ENCODE results near the gene SDK1.

Gene SDK1

DNA sequence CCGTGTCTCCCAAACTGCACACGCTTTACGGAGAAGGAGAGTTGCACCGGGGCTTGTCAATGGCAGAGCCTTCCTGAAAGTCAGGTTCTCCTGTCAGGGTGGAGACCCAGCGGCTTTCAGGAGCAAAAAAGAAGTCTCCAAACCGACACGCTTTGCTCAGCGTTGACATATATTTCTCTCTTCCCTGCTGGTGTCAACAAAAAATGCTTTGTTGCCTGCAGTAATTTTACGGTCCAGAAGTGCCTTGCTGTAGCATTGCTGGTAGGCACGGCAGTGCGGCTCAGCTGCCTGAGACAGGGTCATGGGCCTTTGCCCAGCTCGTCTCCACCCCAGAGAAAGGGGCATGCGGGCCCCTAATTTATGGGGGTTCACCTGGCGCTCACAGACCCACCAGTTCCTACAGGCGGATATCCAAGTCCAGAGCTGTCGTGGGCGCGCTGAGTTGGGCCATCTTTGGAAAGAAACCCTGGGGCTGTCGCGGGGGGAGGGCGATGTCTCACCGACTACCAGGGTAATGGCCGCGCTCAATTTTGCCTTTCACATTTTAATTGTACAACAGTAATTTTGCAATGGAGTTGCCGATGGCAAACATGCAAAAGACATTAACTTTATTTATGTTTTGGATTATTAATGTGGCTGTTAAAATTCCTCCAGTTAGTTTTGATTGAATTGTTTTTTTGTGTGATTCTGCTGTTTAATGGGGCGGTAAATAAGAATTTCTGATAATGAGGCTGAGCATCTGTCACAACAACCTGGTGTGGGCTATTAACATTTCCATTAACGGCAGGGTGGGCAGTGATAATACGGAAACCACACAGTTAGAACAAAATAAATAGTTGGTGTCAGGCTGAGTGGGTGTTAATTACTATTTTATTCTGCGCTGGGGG, 902.8 kb downstream of the SDK1 start:
- Histone ChIP-seq H3K9me3 (ENCODE audit: control insufficient read depth, low read length) (no peaks in the 10 kb centered on the region), H3K27me3 (ENCODE audit: control insufficient read depth, insufficient read depth, low read length) (no peaks in the 10 kb centered on the region), H3K9ac (ENCODE audit: low read length) (no peak overlapping the region), H3K4me1 (ENCODE audit: control insufficient read depth, insufficient read depth, low read length) (no peaks in the 10 kb centered on the region), H3K36me3 (ENCODE audit: control insufficient read depth, insufficient read depth, low read length) (no peaks in the 10 kb centered on the region), H3K4me3 (ENCODE audit: low read length) (no peak overlapping the region)

DNA sequence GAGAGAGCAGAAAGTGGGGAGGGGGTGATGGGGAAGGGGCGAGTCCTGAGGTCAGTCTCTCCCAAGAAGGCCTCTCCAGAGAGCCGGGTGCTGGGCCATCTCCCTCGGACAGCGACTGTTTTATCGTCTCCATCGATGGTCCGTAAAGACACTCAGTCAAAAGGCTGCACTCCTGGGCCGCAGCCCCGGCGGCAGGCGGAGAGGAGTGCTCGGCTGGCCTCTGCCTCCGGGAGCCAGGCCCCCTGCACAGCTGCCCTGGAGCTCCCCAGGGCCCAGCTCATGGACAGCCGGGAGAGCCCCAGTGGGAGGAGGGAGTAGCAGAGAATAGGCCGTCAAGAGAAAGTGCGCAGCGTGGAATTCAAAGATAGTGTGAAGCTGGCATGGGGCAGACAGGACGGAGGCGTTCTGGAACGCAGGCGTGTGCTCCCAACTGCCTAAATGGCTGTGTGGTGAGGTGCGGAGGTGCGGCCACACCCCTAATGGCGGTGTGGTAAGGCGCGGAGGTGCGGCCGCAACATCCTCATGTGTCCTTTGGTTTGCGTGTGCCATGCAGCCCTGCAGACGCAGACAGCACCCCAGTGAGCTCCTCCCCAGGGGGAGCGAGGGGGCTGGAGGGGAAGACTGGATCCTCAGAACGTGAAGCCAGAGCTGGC, 903.6 kb downstream of the SDK1 start:
- Histone ChIP-seq H3K4me3 (ENCODE audit: low read length) (no peak overlapping the region), H3K9ac (ENCODE audit: low read length) (no peak overlapping the region), H3K4me1 (ENCODE audit: control insufficient read depth, insufficient read depth, low read length) (no peaks in the 10 kb centered on the region), H3K36me3 (ENCODE audit: control insufficient read depth, insufficient read depth, low read length) (no peaks in the 10 kb centered on the region), H3K9me3 (ENCODE audit: control insufficient read depth, low read length) (no peaks in the 10 kb centered on the region), H3K27me3 (ENCODE audit: control insufficient read depth, insufficient read depth, low read length) (no peaks in the 10 kb centered on the region)

DNA sequence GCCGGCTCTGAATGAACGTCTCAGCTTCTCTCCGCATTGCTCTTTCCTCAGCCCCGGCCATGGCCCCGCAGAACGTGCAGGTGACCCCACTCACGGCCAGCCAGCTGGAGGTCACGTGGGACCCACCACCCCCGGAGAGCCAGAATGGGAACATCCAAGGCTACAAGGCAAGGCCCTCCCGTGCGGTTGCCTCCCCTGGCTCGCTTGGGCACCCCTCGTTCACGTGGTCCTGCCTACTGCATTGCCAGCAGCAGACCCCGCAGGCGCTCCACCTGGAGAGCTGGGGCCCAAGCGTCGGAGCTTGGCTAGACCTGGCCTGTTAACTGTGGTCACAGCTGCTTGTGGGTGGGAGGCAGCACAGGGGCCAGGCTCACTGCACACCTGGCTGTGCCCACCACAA, 904.8 kb downstream of the SDK1 start:
- Histone ChIP-seq H3K4me3 (ENCODE audit: low read length) (no peak overlapping the region), H3K27me3 (ENCODE audit: control insufficient read depth, insufficient read depth, low read length) (no peaks in the 10 kb centered on the region), H3K36me3 (ENCODE audit: control insufficient read depth, insufficient read depth, low read length) (no peaks in the 10 kb centered on the region), H3K9me3 (ENCODE audit: control insufficient read depth, low read length) (no peaks in the 10 kb centered on the region), H3K4me1 (ENCODE audit: control insufficient read depth, insufficient read depth, low read length) (no peaks in the 10 kb centered on the region), H3K9ac (ENCODE audit: low read length) (no peak overlapping the region)

DNA sequence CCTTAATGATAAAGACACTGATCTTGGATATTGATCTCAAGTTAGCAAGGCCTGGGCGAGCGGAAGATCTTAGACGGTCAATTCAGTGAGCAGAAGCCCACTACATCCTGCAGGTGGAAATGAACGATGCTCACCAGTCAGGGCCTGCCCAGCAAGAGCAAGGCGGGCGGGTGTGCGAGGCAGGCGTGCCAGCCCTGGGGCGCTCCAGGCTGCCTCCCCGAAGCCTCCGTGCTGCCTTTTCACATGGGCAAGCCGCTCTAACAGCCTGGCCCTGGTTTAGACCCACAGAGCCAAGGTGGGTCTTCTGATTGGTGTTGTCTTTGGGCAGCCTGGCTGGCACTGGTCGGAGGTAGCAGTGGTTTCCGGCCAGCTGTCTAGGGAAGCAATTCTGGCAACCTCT, 906.0 kb downstream of the SDK1 start:
- Histone ChIP-seq H3K4me1 (ENCODE audit: control insufficient read depth, insufficient read depth, low read length) (no peaks in the 10 kb centered on the region), H3K4me3 (ENCODE audit: low read length) (no peak overlapping the region), H3K9me3 (ENCODE audit: control insufficient read depth, low read length) (no peaks in the 10 kb centered on the region), H3K9ac (ENCODE audit: low read length) (no peak overlapping the region), H3K36me3 (ENCODE audit: control insufficient read depth, insufficient read depth, low read length) (no peaks in the 10 kb centered on the region), H3K27me3 (ENCODE audit: control insufficient read depth, insufficient read depth, low read length) (no peaks in the 10 kb centered on the region)

DNA sequence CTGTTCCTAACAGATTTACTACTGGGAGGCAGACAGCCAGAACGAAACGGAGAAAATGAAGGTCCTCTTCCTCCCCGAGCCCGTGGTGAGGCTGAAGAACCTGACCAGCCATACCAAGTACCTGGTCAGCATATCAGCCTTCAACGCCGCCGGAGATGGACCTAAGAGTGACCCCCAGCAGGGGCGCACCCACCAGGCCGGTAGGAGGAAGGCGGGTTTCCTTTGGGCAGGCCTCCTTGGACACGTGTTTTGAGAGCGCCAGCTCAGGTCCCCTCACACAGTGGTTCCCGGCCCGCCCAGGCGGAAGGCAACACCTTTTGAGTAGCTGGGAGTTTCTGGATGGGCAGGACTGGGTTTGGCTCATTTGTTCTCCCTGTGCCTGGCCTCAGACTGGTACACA, 907.0 kb downstream of the SDK1 start:
- Histone ChIP-seq H3K9me3 (ENCODE audit: control insufficient read depth, low read length) (no peaks in the 10 kb centered on the region), H3K4me3 (ENCODE audit: low read length) (no peak overlapping the region), H3K27me3 (ENCODE audit: control insufficient read depth, insufficient read depth, low read length) (no peaks in the 10 kb centered on the region), H3K36me3 (ENCODE audit: control insufficient read depth, insufficient read depth, low read length) (no peaks in the 10 kb centered on the region), H3K9ac (ENCODE audit: low read length) (no peak overlapping the region), H3K4me1 (ENCODE audit: control insufficient read depth, insufficient read depth, low read length) (no peaks in the 10 kb centered on the region)

DNA sequence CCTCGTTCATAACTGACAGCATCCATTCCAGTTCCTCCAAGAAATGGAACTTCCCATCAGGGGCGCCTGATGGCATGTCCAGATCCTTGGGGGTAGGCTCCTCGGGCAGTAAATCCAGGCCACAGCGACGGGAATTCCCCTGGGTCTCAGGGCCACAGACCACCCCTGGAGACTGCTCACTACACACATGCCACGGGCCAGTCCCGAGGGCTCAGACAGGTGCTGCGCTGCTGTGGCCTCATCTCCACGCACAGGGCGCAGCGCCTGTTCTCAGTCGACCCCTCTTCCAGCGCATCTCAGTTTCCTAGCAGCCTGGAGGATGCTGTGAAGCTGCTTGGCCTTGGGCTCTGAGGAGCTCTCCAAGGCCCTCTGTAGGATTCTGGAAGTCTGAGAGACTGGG, 907.5 kb downstream of the SDK1 start:
- no peaks in the 10 kb centered on the region for H3K27me3 ChIP-seq (ENCODE audit: control insufficient read depth, insufficient read depth, low read length)
- no peaks in the 10 kb centered on the region for H3K36me3 ChIP-seq (ENCODE audit: control insufficient read depth, insufficient read depth, low read length)
- no peak overlapping the region for H3K4me3 ChIP-seq (ENCODE audit: low read length)
- H3K4me1 ChIP-seq (ENCODE audit: control insufficient read depth, insufficient read depth, low read length): no peaks in the 10 kb centered on the region
- H3K9ac ChIP-seq (ENCODE audit: low read length): no peak overlapping the region
- no peaks in the 10 kb centered on the region for H3K9me3 ChIP-seq (ENCODE audit: control insufficient read depth, low read length)

DNA sequence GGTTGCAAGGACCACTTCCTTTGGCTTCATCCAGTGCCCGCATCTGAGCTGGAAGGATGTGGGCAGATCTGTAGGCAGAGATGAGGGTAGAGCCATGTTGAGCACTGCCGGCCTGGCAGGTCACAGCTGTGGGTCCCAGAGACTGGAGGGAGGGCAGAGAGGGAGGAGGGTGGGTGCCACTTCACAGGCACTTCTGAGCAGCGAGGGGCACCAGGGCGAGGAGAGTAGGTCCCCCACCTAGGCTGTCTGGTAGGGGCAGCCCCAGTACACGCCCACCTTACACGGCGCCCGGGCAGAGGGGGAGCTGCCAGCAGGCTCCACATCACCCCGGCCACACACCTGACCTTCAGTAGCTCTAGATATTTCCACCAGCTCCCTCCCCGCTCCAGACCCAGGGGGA, 908.1 kb downstream of the SDK1 start:
- Histone ChIP-seq H3K27me3 (ENCODE audit: control insufficient read depth, insufficient read depth, low read length) (no peaks in the 10 kb centered on the region), H3K9me3 (ENCODE audit: control insufficient read depth, low read length) (no peaks in the 10 kb centered on the region), H3K9ac (ENCODE audit: low read length) (no peak overlapping the region), H3K36me3 (ENCODE audit: control insufficient read depth, insufficient read depth, low read length) (no peaks in the 10 kb centered on the region), H3K4me3 (ENCODE audit: low read length) (no peak overlapping the region), H3K4me1 (ENCODE audit: control insufficient read depth, insufficient read depth, low read length) (no peaks in the 10 kb centered on the region)

DNA sequence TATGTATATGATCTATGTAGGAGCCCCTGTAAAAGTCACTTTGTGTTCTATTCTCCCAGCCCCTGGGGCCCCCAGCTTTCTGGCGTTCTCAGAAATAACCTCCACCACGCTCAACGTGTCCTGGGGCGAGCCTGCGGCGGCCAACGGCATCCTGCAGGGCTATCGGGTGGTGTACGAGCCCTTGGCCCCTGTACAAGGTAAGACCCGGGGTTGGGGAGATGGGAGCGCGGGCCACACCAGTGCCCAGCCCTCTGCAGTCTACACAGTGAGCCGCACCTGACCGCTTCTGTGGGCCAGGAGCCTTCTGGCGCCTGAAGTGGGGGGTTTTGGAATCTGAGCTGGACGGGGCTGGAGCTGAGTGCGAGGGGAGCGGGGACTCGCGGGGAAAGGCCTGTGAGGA, 908.9 kb downstream of the SDK1 start:
- no peak overlapping the region for H3K4me3 ChIP-seq (ENCODE audit: low read length)
- no peaks in the 10 kb centered on the region for H3K27me3 ChIP-seq (ENCODE audit: control insufficient read depth, insufficient read depth, low read length)
- H3K36me3 ChIP-seq (ENCODE audit: control insufficient read depth, insufficient read depth, low read length): no peaks in the 10 kb centered on the region
- H3K4me1 ChIP-seq (ENCODE audit: control insufficient read depth, insufficient read depth, low read length): no peaks in the 10 kb centered on the region
- no peaks in the 10 kb centered on the region for H3K9me3 ChIP-seq (ENCODE audit: control insufficient read depth, low read length)
- no peak overlapping the region for H3K9ac ChIP-seq (ENCODE audit: low read length)

DNA sequence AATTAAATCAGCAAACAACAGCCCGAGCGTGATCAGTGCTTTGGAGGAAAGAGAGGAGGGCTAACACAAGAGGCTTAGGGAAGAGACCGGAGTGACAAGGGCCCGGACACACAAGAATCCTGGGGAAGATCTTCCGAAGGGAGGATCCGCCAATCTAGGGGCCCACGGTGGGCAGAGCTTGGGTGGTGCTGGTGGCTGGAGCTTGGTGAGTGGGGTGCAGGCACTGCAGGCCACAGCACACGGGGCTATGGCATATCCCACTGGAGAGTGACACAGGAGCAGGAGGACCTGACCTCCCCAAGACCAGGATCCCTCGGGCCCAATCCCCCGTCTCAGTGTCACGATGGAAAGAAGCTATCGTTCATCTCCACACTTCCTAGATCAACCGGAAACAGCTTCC, 909.8 kb downstream of the SDK1 start:
- Histone ChIP-seq H3K36me3 (ENCODE audit: control insufficient read depth, insufficient read depth, low read length) (no peaks in the 10 kb centered on the region), H3K9me3 (ENCODE audit: control insufficient read depth, low read length) (no peaks in the 10 kb centered on the region), H3K4me3 (ENCODE audit: low read length) (no peak overlapping the region), H3K27me3 (ENCODE audit: control insufficient read depth, insufficient read depth, low read length) (no peaks in the 10 kb centered on the region), H3K4me1 (ENCODE audit: control insufficient read depth, insufficient read depth, low read length) (no peaks in the 10 kb centered on the region), H3K9ac (ENCODE audit: low read length) (no peak overlapping the region)

DNA sequence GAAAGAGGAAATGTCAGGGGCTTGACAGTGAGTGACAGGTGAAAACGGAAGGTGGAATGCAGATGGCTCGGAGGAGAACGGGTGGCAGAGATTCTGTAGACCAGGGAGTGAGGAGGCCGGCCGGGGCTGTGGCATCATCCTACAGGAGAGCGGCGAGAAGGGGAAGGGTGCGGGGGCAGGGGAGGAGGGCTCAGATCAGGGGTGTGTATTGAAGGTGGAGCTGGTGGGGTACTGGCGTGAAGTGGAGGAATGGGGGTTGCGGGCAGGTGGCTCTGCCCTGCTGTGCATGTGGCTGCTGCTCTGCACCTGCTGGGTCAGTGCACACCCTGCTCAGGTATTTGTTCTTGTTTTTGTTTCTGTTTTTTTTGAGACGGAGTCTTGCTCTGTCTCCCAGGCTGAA, 910.2 kb downstream of the SDK1 start:
- no peaks in the 10 kb centered on the region for H3K9me3 ChIP-seq (ENCODE audit: control insufficient read depth, low read length)
- no peak overlapping the region for H3K4me3 ChIP-seq (ENCODE audit: low read length)
- H3K9ac ChIP-seq (ENCODE audit: low read length): no peak overlapping the region
- no peaks in the 10 kb centered on the region for H3K36me3 ChIP-seq (ENCODE audit: control insufficient read depth, insufficient read depth, low read length)
- no peaks in the 10 kb centered on the region for H3K27me3 ChIP-seq (ENCODE audit: control insufficient read depth, insufficient read depth, low read length)
- H3K4me1 ChIP-seq (ENCODE audit: control insufficient read depth, insufficient read depth, low read length): no peaks in the 10 kb centered on the region

DNA sequence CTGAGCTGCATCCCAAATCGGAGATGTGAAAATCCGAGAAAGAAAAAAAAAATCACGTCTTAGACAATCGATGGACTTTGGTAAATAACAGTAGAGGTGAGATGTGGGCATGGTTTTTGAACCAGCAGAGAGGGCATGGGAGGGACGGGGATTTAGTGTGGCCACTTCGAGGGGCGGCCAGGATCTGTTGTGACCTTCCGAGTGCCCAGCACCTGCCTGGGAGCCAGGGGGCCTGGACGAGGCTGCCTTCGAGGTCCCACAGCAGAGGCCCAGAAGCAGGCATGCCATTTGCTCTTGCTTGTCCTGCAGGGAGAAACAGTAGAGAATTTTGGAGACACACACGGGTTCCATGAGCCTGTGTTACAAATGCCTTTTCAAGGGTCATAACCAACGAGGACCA, 911.3 kb downstream of the SDK1 start:
- no peak overlapping the region for H3K4me3 ChIP-seq (ENCODE audit: low read length)
- no peaks in the 10 kb centered on the region for H3K9me3 ChIP-seq (ENCODE audit: control insufficient read depth, low read length)
- no peaks in the 10 kb centered on the region for H3K36me3 ChIP-seq (ENCODE audit: control insufficient read depth, insufficient read depth, low read length)
- no peaks in the 10 kb centered on the region for H3K27me3 ChIP-seq (ENCODE audit: control insufficient read depth, insufficient read depth, low read length)
- no peaks in the 10 kb centered on the region for H3K4me1 ChIP-seq (ENCODE audit: control insufficient read depth, insufficient read depth, low read length)
- no peak overlapping the region for H3K9ac ChIP-seq (ENCODE audit: low read length)

DNA sequence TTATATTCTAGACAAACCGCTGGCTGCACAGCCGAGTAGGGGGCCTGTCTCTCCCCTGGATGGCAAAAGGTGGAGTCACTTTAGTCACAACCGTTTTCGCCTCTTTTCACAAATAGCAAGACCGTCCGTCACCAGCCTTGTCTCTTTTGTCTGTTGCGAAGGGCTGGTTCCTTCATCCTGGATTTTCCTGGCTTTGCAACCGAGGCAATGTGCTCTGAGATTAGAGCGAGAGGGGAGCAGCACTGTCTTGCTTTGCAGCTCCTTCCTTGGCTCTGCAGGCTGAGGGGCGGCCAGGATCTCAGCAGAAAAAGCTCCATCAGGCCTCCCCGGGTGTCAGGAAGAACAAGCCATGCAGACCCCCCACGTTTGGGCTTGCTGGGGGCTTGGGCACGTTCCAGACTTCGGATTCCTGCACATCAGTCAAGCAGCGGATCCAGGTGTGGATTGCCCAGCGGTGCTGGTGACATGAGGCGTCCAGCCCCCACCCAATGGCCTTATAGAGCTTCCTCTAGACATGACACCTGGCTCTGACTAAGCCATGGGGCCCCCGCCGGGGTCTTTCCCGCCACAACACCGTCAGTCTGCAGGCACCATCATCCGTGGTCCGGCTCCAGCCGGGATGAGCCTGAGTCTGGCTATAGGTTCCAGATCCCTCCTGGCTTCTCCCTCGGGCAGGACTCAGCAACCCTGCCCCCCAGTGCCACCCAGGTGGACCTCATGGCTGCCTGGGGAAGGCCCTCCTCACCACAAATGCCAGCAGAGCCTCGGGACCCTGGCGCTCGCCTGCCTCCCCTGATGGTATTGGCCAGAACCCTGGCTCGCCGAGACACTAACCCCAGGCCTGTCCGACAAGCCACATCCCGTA, 913.5 kb downstream of the SDK1 start:
- H3K9ac ChIP-seq (ENCODE audit: low read length): no peak overlapping the region
- H3K4me1 ChIP-seq (ENCODE audit: control insufficient read depth, insufficient read depth, low read length): no peaks in the 10 kb centered on the region
- H3K4me3 ChIP-seq (ENCODE audit: low read length): no peak overlapping the region
- H3K27me3 ChIP-seq (ENCODE audit: control insufficient read depth, insufficient read depth, low read length): no peaks in the 10 kb centered on the region
- no peaks in the 10 kb centered on the region for H3K9me3 ChIP-seq (ENCODE audit: control insufficient read depth, low read length)
- H3K36me3 ChIP-seq (ENCODE audit: control insufficient read depth, insufficient read depth, low read length): no peaks in the 10 kb centered on the region

Data from mucosa of stomach (tissue), 1 donor.